ENCODE results near the gene NEAT1. TPM values are rescaled to one million over a fixed set of nuclear protein-coding genes. Genes with fewer than 3 reads are reported as not detected.

NEAT1 gene
- total RNA-seq, 2 donors from 2014 or later: 376 to 539 TPM

GRCh38 chr11:65419772-65420481 is 2.7 kb upstream of the NEAT1 start:
- WGBS, 2 donors: 1 to 3% methylated on average over 6 of the region's 6 CpGs
- peak; percentile 35 for ATAC-seq

DNA sequence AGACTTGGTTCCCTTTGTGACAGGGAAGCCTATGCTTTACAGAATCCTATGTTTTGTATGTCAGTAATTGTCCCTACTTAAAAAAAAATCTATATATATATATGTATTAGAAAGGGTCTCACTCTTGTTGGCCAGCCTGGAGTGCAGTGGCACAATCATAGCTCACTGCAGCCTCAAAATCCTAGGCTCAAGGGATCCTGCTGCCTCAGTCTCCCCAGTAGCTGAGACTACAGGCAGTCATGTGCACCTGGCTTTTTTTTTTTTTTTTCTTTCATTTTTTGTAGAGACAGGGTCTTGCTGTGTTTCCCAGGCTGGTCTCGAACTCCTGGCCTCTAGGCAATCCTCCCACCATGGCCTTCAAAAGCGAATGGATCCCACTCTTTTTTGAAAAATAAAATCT is 2.1 kb upstream of the NEAT1 start:
- Histone ChIP-seq H3K4me3 (no peak overlapping the region), H3K36me3 (replicated peaks in 1 of 2; ENCODE audit: insufficient read depth in 1 of 2, low read depth in 2 of 2) (no peaks in the 10 kb centered on the region), H3K27me3 (no peaks in the 10 kb centered on the region), H3K4me1 (peaks cover 57% of the 10 kb centered on the region), H3K27ac (peak overlapping the region; percentile 98 to 100 (median 100)), H3K9me3 (no peaks in the 10 kb centered on the region)
- DNase-seq (peak in 2 of 4 donors; percentile 11 to 13), ATAC-seq (no peak)
- TF ChIP-seq CTCF (IDR thresholded peaks at IDR 0.05): no peak
- no peak for TF ChIP-seq POLR2A (IDR thresholded peaks at IDR 0.05)
- WGBS, 2 donors: 22 to 29% methylated on average over 2 of the region's 2 CpGs
- intact Hi-C loops (cut with DNase I): no loop called here

More at GRCh38 chr11:65419772-65420481, 2.7 kb upstream of the NEAT1 start:
- intact Hi-C loops (cut with DNase I): loop anchor here (10.0 kb wide), 2 partner anchors 45 to 95 kb away; no protein-coding TSS in a partner anchor
- peak; percentile 93 to 98 (median 96) for DNase-seq
- H3K4me1 ChIP-seq: peaks cover 57% of the 10 kb centered on the region
- no peak for TF ChIP-seq POLR2A (IDR thresholded peaks at IDR 0.05)
- no peaks in the 10 kb centered on the region for H3K36me3 ChIP-seq (replicated peaks in 1 of 2; ENCODE audit: insufficient read depth in 1 of 2, low read depth in 2 of 2)
- H3K27ac ChIP-seq: peak overlapping the region; percentile 98 to 100 (median 100)
- no peaks in the 10 kb centered on the region for H3K27me3 ChIP-seq
- H3K4me3 ChIP-seq: no peak overlapping the region
- H3K9me3 ChIP-seq: no peaks in the 10 kb centered on the region

GRCh38 chr11:65420979-65421793 is 1.4 kb upstream of the NEAT1 start:
- H3K9me3 ChIP-seq: no peaks in the 10 kb centered on the region
- peaks cover 51% of the 10 kb centered on the region for H3K4me1 ChIP-seq

GRCh38 chr11:65421794-65422632 is 585 bp upstream of the NEAT1 start:
- Histone ChIP-seq H3K4me1 (peaks cover 49% of the 10 kb centered on the region), H3K9me3 (no peaks in the 10 kb centered on the region), H3K27me3 (no peaks in the 10 kb centered on the region), H3K27ac (peak overlapping the region; percentile 98 to 100 (median 100)), H3K4me3 (peak overlapping the region in 1 of 2 donors; percentile 83), H3K36me3 (replicated peaks in 1 of 2; ENCODE audit: insufficient read depth in 1 of 2, low read depth in 2 of 2) (no peaks in the 10 kb centered on the region)
- 0 to 1% methylated on average over 14 to 68 of the region's 68 CpGs for WGBS, 2 donors
- TF ChIP-seq CTCF (IDR thresholded peaks at IDR 0.05) (peak in 1 of 7 experiments; percentile 6), POLR2A (IDR thresholded peaks at IDR 0.05) (no peak)
- intact Hi-C loops (cut with DNase I): no loop called here
- DNase-seq (peak; percentile 98 to 99 (median 98)), ATAC-seq (peak; percentile 48)

More at GRCh38 chr11:65420979-65421793, 1.4 kb upstream of the NEAT1 start:
- H3K4me3 ChIP-seq: peak overlapping the region in 1 of 2 donors; percentile 83
- no peaks in the 10 kb centered on the region for H3K27me3 ChIP-seq
- DNase-seq (peak; percentile 93 to 98 (median 96)), ATAC-seq (peak; percentile 50)
- H3K36me3 ChIP-seq (replicated peaks in 1 of 2; ENCODE audit: insufficient read depth in 1 of 2, low read depth in 2 of 2): no peaks in the 10 kb centered on the region
- H3K27ac ChIP-seq: peak overlapping the region; percentile 98 to 100 (median 100)
- 2 to 3% methylated on average over 12 to 15 of the region's 15 CpGs for WGBS, 2 donors
- intact Hi-C loops (cut with DNase I): no loop called here
- TF ChIP-seq POLR2A (IDR thresholded peaks at IDR 0.05) (no peak), CTCF (IDR thresholded peaks at IDR 0.05) (no peak)

Measured in body of pancreas (tissue), 4 donors.